Ishikawa (cell line): ENCODE measurements around the gene S100A12.

Experiments used
- CEBPB ChIP-seq: IDR thresholded peaks from 2 replicates; pipeline ENCODE4 v1.6.1; 2012
- EGR1 ChIP-seq: IDR thresholded peaks from 2 replicates; pipeline ENCODE4 v1.6.1; 2012
- EP300 ChIP-seq: IDR thresholded peaks from 2 replicates; pipeline ENCODE4 v1.6.1; 2012; ENCODE audit warnings: borderline replicate concordance
- FOXM1 ChIP-seq: IDR thresholded peaks from 2 replicates; pipeline ENCODE4 v1.6.1; 2012; ENCODE audit warnings: low read depth, borderline replicate concordance
- MAX ChIP-seq: IDR thresholded peaks from 2 replicates; pipeline ENCODE4 v1.6.1; 2012
- RAD21 ChIP-seq: IDR thresholded peaks from 2 replicates; pipeline ENCODE4 v1.6.1; 2012; ENCODE audit warnings: low read depth
- REST ChIP-seq: IDR thresholded peaks from 2 replicates; pipeline ENCODE4 v1.6.1; 2012; ENCODE audit warnings: low read depth, mild to moderate bottlenecking
- TAF1 ChIP-seq: IDR thresholded peaks from 2 replicates; pipeline ENCODE4 v1.6.1; 2012; ENCODE audit warnings: low read depth, mild to moderate bottlenecking
- TEAD4 ChIP-seq: IDR thresholded peaks from 2 replicates; pipeline ENCODE4 v1.6.1; 2012
- YY1 ChIP-seq: IDR thresholded peaks from 2 replicates; pipeline ENCODE4 v1.6.1; 2012; ENCODE audit warnings: low read depth
- ZBTB7A ChIP-seq: IDR thresholded peaks from 2 replicates; pipeline ENCODE4 v1.6.1; 2012; ENCODE audit warnings: low read depth

GRCh38 chr1:153402226-153402625, 26.8 kb upstream of the S100A12 start:
- TF ChIP-seq CEBPB (no peak), MAX (no peak), ZBTB7A (no peak), REST (no peak), EGR1 (no peak), EP300 (no peak), TAF1 (no peak), RAD21 (no peak), TEAD4 (no peak), YY1 (no peak), FOXM1 (no peak)
